Measurements from ENCODE around the gene CPNE2.

DNA sequence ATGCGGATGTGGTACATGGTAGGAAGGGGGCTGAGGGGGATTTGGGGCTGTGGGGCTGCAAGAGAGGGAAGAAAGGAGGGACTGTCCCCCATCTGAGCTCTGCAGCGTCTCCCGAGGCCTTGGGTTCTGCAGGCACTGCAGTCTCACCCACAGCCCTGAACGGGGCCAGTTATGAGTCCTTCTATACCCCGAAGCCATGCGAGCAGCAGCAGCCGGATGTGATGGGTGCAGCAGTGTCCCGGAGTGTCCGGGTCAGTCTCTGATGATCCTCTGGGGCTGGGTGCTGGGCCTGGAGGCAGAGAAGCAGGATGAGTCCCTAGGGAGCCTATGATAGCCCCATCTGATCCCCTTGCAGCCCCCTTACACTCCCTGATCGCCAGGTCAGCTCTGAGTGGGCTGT, 41.5 kb downstream of the CPNE2 start:
- TF ChIP-seq, protein P1, sequence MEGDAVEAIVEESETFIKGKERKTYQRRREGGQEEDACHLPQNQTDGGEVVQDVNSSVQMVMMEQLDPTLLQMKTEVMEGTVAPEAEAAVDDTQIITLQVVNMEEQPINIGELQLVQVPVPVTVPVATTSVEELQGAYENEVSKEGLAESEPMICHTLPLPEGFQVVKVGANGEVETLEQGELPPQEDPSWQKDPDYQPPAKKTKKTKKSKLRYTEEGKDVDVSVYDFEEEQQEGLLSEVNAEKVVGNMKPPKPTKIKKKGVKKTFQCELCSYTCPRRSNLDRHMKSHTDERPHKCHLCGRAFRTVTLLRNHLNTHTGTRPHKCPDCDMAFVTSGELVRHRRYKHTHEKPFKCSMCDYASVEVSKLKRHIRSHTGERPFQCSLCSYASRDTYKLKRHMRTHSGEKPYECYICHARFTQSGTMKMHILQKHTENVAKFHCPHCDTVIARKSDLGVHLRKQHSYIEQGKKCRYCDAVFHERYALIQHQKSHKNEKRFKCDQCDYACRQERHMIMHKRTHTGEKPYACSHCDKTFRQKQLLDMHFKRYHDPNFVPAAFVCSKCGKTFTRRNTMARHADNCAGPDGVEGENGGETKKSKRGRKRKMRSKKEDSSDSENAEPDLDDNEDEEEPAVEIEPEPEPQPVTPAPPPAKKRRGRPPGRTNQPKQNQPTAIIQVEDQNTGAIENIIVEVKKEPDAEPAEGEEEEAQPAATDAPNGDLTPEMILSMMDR (conservative IDR thresholded peaks at IDR 0.05) = no peak
- no peak for TF ChIP-seq ZFX (IDR thresholded peaks at IDR 0.05)
